Transverse colon (tissue), 4 donors: Measurements from ENCODE around the gene RNU5D-1. TPM values are rescaled to one million over a fixed set of nuclear protein-coding genes. Genes with fewer than 3 reads are reported as not detected.

Experiments used
- DNase-seq: peaks from one replicate; pipeline ENCODE4 v3.0.0-alpha.2; 2019
- H3K27ac ChIP-seq, 4 donors: fragments of 200-600 bp; sonication (generic); 2 replicates each; pipeline ENCODE4 v1.5.1; 2016 to 2018; ENCODE audit warnings: inconsistent platforms in 4 of 4
- H3K27me3 ChIP-seq: fragments of 200-600 bp; sonication (generic); 2 replicates; pipeline ENCODE4 v1.5.1; 2017; ENCODE audit warnings: inconsistent platforms
- H3K36me3 ChIP-seq, 4 donors: fragments of 200-600 bp; sonication (generic); 2 replicates each; pipeline ENCODE4 v1.5.1; 2017 to 2019; ENCODE audit warnings: inconsistent platforms in 4 of 4
- H3K4me1 ChIP-seq, 4 donors: fragments of 200-600 bp; sonication (generic); 2 replicates each; pipeline ENCODE4 v1.5.1; 2017 to 2020; ENCODE audit warnings: inconsistent platforms in 4 of 4
- H3K4me3 ChIP-seq, 4 donors: fragments of 200-600 bp; sonication (generic); 1 replicate in 1 of 4; 2 replicates in 3 of 4; pipeline versions ENCODE4 v1.5.1 to v1.6.1; 2017 to 2019; ENCODE audit warnings: inconsistent platforms in 4 of 4
- H3K9me3 ChIP-seq, 2 donors: fragments of 200-600 bp; sonication (generic); 2 replicates each; pipeline ENCODE4 v1.5.1; 2017 to 2019; ENCODE audit warnings: inconsistent platforms in 2 of 2
- EP300 ChIP-seq: sonication (generic); formaldehyde crosslinking; IDR thresholded peaks from one replicate; pipeline ENCODE4 v1.6.1; 2017; ENCODE audit warnings: antibody characterized with exemption, low read depth
- POLR2A ChIP-seq: fragments of 450-650 bp; IDR thresholded peaks from one replicate; pipeline ENCODE4 v1.6.1; 2016; ENCODE audit warnings: antibody characterized with exemption, mild to moderate bottlenecking, moderate library complexity
- POLR2AphosphoS5 ChIP-seq, 3 donors: sonication (generic); formaldehyde crosslinking; IDR thresholded peaks; one replicate each; pipeline ENCODE4 v1.6.1; 2016; ENCODE audit warnings: antibody characterized with exemption in 3 of 3
- WGBS, 2 donors: methylation state at CpG; one replicate each; pipeline ENCODE4 v1.1.5; 2018; ENCODE audit warnings: low coverage in 1 of 2; 5-methylcytosine and 5-hydroxymethylcytosine counted together
- in situ Hi-C, 4 donors: fragments of 200-750 bp; cut with MboI; loops; one replicate each; pipeline versions ENCODE4 v1.15.0 to v1.15.1; 2017; ENCODE audit warnings: low sequenced_read_pairs in 3 of 4, low pct_ligation_motif_present in 1 of 4, low pct_unique_long_range_greater_than_20kb in 1 of 4
- intact Hi-C: fragments of 100-400 bp; cut with DNase I; formaldehyde crosslinking; loops from one replicate; pipeline ENCODE4 v1.15.1; 2023; ENCODE audit warnings: low total_unique reads
- total RNA-seq, 4 donors: library from RNA; depleted of rRNA; stranded (reverse); fragments of >200 nt; gene quantifications; one replicate each; pipeline ENCODE4 v1.1.0, GENCODE V29; 2016
- TF ChIP-seq, protein P1 (sequence below), 5 experiments: fragments of 200-600 bp in 3 of 5; fragments of 450-650 bp in 2 of 5; sonication (generic) in 3 of 5; IDR thresholded peaks; 1 replicate in 2 of 5; 2 replicates in 3 of 5; pipeline ENCODE4 v1.5.1; 2016 to 2017; ENCODE audit warnings: antibody characterized with exemption in 5 of 5, inconsistent platforms in 3 of 5, mild to moderate bottlenecking in 2 of 5, moderate library complexity in 1 of 5

Gene RNU5D-1
- total RNA-seq, 4 donors from 2014 or later, result not detected

GRCh38 chr1:44698138-44698537 is 32.8 kb downstream of the RNU5D-1 start:
- in situ Hi-C loops, result no loop called here
- no peaks in the 10 kb centered on the region for H3K9me3 ChIP-seq
- intact Hi-C loops, result no loop called here
- DNase-seq, result no peak
- H3K27me3 ChIP-seq, result no peaks in the 10 kb centered on the region
- no peak overlapping the region for H3K27ac ChIP-seq
- TF ChIP-seq POLR2AphosphoS5 (IDR thresholded peaks at IDR 0.05) (no peak), EP300 (no peak), POLR2A (no peak)
- TF ChIP-seq, protein P1, sequence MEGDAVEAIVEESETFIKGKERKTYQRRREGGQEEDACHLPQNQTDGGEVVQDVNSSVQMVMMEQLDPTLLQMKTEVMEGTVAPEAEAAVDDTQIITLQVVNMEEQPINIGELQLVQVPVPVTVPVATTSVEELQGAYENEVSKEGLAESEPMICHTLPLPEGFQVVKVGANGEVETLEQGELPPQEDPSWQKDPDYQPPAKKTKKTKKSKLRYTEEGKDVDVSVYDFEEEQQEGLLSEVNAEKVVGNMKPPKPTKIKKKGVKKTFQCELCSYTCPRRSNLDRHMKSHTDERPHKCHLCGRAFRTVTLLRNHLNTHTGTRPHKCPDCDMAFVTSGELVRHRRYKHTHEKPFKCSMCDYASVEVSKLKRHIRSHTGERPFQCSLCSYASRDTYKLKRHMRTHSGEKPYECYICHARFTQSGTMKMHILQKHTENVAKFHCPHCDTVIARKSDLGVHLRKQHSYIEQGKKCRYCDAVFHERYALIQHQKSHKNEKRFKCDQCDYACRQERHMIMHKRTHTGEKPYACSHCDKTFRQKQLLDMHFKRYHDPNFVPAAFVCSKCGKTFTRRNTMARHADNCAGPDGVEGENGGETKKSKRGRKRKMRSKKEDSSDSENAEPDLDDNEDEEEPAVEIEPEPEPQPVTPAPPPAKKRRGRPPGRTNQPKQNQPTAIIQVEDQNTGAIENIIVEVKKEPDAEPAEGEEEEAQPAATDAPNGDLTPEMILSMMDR (IDR thresholded peaks at IDR 0.05), result no peak
- no peaks in the 10 kb centered on the region for H3K4me1 ChIP-seq
- H3K36me3 ChIP-seq, result no peaks in the 10 kb centered on the region
- WGBS, 2 donors, result 87 to 100% methylated on average over 1 to 3 of the region's 3 CpGs
- no peak overlapping the region for H3K4me3 ChIP-seq

- H3K9me3 ChIP-seq, result no peaks in the 10 kb centered on the region
- no peak for DNase-seq
- no peaks in the 10 kb centered on the region for H3K4me1 ChIP-seq
- H3K36me3 ChIP-seq, result no peaks in the 10 kb centered on the region
- no peak overlapping the region for H3K27ac ChIP-seq
- WGBS, 2 donors, result 79% methylated on average over 7 of the region's 7 CpGs; no CpG with 5 or more reads in 1 of the 2 donors
- H3K27me3 ChIP-seq, result no peaks in the 10 kb centered on the region
- no peak for TF ChIP-seq POLR2A
- no peak for TF ChIP-seq EP300
- TF ChIP-seq POLR2AphosphoS5 (IDR thresholded peaks at IDR 0.05), result no peak
- TF ChIP-seq, protein P1 (IDR thresholded peaks at IDR 0.05), result no peak
- intact Hi-C loops (no loop called here), in situ Hi-C loops (no loop called here)
- no peak overlapping the region for H3K4me3 ChIP-seq
Observed at GRCh38 chr1:44696789-44697345, 34.1 kb downstream of the RNU5D-1 start.

GRCh38 chr1:44696101-44696500 is 34.9 kb downstream of the RNU5D-1 start:
- intact Hi-C loops, result no loop called here
- H3K27ac ChIP-seq, result no peak overlapping the region
- no peaks in the 10 kb centered on the region for H3K27me3 ChIP-seq
- H3K4me3 ChIP-seq, result no peak overlapping the region
- no peaks in the 10 kb centered on the region for H3K4me1 ChIP-seq
- WGBS, 2 donors, result 81 to 90% methylated on average over 2 to 3 of the region's 3 CpGs
- no peak for TF ChIP-seq POLR2A
- TF ChIP-seq POLR2AphosphoS5 (IDR thresholded peaks at IDR 0.05), result no peak
- TF ChIP-seq EP300, result no peak
- DNase-seq, result no peak
- in situ Hi-C loops, result no loop called here
- no peaks in the 10 kb centered on the region for H3K36me3 ChIP-seq
- no peaks in the 10 kb centered on the region for H3K9me3 ChIP-seq

- in situ Hi-C loops, result no loop called here
- Histone ChIP-seq H3K9me3 (no peaks in the 10 kb centered on the region), H3K36me3 (no peaks in the 10 kb centered on the region), H3K4me1 (no peaks in the 10 kb centered on the region), H3K27me3 (no peaks in the 10 kb centered on the region), H3K4me3 (no peak overlapping the region), H3K27ac (no peak overlapping the region)
- intact Hi-C loops, result no loop called here
- TF ChIP-seq, protein P1 (IDR thresholded peaks at IDR 0.05), result no peak
- TF ChIP-seq POLR2AphosphoS5 (IDR thresholded peaks at IDR 0.05) (no peak), EP300 (no peak), POLR2A (no peak)
- 83 to 90% methylated on average over 4 of the region's 4 CpGs for WGBS, 2 donors
- DNase-seq, result no peak
Observed at GRCh38 chr1:44695671-44696070, 35.3 kb downstream of the RNU5D-1 start.
